HG02973 (cell line): ENCODE data around the gene AZU1.

Experiments
- ATAC-seq: cut with Tn5 transposase; IDR thresholded peaks from one replicate; pipeline ENCODE4 v1.9.1; 2021; ENCODE audit warnings: moderate library complexity; ENCODE audit not compliant: unreplicated experiment

AZU1 gene

DNA sequence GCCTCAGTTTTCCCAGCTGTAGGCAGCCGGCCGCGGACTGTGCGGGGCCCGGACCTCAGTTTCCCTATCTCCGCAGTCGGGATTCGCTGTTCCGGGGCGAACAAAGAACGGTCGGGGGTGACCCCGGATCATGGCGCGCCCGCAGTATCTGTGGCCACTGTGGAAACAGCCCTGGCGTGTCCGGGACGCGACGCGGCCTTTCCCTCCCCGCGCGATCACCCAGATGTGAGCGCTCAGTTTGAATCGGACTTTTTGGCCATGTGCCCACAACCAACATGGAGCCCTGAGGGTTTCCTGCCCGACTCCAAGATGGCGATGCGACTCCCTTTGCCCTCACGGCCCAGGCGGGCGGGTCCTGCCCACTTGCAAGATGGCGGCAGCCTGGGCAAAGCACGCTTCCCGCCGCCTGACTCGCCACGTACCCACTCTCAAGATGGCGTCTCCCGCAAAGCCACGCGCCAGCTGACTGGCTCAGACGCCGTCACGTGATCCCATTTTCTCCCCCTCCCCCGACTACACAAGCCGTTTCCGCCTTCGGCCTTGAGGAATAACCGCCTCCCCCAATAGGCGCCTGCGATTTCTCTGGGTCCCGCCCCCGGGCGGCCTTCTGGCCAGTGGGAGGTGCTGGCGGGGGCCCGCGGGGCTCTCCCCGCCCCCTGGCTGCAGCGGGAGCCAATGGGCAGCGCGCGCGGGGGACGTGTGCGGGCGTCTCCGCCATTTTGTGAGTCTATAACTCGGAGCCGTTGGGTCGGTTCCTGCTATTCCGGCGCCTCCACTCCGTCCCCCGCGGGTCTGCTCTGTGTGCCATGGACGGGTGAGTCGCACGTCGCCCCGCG, 30.7 kb upstream of the AZU1 start, which contains the start of gene PTBP1:
PTBP1 (plus strand) TSS at position 761 of the 836 bp plus-strand sequence; CDS start at position 807, 46 bp downstream.
- peak; percentile 69 for ATAC-seq

GRCh38 chr19:797528-798414, 29.9 kb upstream of the AZU1 start:
- peak; percentile 34 for ATAC-seq

DNA sequence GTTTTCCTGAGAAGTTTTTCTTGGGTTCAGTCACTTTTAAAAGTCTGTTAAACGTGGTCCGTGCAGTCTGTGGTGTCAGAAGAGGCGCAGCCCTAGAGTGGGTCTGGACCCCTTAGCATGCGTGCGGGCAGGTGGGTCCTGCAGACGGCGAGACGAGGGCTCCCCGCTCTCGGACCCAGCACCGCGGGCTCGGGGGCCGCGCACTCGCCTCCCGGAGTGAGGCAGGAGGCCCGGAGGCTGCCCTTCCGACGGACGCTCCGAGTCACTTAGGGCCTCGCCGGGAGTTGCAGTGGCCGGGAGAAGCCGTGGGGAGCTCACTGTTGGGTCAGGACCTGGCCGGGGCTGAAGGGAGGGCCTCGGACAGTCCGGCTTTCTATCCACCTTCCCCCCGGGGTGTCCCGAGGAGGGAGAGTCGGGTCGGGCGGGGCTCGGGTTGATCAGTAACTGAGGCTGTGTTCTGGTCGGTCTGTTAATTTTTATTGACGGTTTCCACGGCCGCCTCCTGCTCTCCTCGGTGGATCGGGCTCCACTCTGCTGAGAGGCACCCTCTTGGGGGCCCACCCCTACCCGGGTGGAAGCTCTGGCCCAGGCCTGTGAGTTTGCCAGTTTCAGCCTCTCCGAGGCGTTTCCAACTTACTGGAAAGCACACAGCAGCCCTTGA, 29.1 kb upstream of the AZU1 start:
- ATAC-seq: no peak

GRCh38 chr19:799076-799881, 28.4 kb upstream of the AZU1 start:
- no peak for ATAC-seq

DNA sequence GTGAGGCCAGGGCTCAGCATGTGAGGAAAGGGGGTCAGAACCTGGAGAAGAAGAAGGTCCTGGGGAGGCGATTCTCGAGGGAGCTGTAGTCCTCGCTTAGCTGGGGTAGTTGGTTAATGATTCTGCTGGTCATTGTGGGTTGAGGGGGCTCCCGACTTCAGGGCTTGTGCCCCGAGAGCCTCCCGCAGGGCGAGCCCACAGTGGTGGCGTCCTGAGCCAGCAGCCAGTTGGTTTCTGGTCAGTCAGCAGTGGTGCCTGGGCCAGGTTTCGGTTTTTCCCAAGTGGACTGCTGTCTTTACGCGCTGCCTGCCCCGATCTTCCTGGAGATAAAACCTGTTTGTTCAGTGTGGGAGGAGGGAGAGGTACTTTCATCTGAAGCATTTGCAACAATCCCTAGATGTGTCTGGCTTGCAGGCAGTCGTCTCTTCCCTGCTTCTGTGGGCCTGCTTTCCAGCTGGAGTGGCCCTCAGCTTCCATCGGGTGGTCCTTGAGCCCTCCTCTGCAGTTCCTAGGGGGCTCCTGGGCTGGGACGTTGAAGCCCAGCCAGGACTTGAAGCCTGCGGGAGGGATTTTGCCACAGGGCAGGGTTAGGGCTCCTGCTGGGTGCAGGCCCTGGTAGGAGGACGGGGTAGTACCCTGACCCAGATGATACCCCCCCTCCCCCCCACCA, 27.1 kb upstream of the AZU1 start:
- ATAC-seq: no peak

GRCh38 chr19:801030-801860, 26.4 kb upstream of the AZU1 start:
- no peak for ATAC-seq

DNA sequence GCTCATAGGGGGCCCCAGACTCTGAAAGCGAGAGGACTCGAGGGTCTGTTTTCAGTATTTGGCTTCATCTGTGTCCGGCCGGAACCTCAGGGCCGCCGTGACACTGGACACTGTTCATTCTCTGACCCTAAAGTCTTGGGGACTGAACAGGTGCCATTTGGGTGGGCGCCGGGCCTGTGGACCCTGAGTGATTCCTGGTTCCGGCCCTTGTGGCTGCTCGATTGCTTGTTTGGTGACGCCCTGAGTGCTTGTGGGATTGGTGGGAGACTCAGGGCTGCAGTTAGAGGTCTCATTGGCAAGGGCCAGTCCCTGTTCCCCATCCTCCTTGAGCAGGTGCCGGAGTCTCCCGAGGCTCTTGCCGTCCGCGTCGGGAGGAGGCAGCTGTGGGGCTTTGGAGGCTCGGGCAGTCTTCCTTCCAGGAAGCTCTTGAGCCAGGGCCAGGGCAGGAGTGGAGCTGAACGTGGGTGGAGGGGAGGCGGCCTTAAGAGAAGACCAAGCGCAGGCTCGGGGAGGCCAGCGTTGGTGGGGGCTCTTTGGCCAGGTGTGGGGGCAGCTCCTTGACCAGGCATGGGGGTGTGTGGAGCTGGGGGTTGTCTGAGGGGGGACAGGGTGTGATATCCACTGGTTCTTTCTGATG, 25.7 kb upstream of the AZU1 start:
- ATAC-seq: no peak

DNA sequence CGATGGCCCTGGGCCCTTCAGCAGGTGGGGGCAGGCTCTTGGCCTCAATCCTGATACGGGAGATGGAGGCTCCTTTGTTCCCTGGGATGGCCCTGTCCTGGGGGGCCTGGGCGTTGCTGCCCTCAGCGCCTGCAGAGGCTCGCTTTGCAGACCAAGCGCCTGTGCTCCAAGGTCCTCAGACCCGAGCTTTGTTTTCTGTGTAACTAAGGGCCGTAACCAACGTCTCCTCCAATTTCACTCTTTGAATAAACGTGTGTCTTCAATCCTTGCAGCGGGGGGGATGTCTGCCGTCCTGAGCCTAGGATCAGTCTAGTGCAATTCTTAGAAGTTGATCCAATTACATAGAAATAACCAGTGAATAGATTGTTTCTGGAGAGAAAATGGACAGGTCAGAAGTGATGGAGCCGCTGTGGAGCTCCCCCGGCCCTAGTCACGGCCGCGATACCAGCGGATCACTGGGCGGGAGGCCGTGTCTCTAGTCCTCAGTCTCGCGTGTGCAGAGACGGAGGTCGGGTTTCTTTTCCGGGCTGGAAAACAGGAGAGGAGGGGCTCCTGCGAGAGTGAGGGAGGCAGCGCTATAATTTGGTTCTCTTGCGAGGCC, 25.0 kb upstream of the AZU1 start:
- no peak for ATAC-seq

DNA sequence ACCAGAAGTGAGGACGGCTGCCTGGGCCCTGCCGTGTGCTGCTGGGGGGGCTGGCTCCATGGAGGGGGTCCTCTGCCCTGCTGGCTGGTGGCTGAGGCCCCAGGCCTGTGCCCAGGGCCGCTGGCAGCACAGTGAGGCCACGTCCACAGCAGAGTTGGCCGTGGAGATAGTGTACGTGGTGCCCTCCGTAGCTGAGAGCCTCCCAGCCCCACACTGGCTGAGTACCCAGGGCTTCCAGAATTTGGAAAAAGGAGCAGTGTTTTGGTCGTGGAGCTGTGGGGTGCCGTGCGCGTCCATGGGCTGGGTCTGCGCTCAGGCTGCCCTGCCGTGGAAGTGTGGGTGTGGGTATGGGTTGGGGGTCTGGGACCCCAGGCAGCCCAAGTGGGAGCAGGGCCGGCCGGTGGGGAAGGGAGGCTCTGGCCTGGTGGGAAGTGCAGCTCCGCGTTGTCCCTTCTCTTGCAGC, 24.5 kb upstream of the AZU1 start:
- no peak for ATAC-seq

DNA sequence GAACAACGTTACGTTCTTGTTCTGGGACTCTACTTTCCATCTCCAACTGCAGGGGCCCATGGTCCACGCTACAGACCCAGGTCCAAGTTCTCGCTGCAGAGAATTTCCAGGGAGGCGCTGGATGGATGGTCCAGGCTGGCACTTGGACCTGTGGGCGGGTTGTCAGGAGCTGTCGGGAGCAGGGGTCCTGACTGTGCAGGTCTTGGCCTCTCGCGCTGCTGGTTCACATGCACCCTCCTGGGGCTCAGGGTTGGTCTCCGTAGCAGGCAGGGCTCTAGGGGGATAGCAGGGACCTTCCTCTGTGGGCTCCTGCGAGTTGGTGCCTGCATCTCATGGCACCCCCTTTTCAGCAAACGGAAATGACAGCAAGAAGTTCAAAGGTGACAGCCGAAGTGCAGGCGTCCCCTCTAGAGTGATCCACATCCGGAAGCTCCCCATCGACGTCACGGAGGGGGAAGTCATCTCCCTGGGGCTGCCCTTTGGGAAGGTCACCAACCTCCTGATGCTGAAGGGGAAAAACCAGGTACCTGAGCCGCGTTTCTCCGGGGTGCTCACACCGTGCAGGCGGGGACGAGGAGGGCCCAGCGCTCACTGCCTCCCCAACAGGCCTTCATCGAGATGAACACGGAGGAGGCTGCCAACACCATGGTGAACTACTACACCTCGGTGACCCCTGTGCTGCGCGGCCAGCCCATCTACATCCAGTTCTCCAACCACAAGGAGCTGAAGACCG, 23.8 kb upstream of the AZU1 start:
- no peak for ATAC-seq

DNA sequence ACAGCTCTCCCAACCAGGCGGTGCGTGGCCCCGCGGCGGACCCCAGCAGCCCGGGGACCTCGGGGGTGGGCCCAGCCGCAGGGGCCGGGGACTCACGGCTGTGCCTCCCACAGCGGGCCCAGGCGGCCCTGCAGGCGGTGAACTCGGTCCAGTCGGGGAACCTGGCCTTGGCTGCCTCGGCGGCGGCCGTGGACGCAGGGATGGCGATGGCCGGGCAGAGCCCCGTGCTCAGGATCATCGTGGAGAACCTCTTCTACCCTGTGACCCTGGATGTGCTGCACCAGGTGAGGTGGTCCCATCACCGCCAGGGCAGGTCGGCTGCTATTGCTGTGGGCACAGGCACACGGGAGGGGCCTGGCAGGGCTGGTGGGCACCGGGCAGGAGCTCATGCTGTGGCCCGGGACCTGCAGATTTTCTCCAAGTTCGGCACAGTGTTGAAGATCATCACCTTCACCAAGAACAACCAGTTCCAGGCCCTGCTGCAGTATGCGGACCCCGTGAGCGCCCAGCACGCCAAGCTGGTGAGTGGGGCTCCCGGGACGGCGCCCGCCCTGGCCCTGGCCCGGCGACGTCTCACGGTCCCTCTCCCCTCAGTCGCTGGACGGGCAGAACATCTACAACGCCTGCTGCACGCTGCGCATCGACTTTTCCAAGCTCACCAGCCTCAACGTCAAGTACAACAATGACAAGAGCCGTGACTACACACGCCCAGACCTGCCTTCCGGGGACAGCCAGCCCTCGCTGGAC, 23.0 kb upstream of the AZU1 start:
- no peak for ATAC-seq

GRCh38 chr19:805166-805551, 22.5 kb upstream of the AZU1 start:
- ATAC-seq: no peak

DNA sequence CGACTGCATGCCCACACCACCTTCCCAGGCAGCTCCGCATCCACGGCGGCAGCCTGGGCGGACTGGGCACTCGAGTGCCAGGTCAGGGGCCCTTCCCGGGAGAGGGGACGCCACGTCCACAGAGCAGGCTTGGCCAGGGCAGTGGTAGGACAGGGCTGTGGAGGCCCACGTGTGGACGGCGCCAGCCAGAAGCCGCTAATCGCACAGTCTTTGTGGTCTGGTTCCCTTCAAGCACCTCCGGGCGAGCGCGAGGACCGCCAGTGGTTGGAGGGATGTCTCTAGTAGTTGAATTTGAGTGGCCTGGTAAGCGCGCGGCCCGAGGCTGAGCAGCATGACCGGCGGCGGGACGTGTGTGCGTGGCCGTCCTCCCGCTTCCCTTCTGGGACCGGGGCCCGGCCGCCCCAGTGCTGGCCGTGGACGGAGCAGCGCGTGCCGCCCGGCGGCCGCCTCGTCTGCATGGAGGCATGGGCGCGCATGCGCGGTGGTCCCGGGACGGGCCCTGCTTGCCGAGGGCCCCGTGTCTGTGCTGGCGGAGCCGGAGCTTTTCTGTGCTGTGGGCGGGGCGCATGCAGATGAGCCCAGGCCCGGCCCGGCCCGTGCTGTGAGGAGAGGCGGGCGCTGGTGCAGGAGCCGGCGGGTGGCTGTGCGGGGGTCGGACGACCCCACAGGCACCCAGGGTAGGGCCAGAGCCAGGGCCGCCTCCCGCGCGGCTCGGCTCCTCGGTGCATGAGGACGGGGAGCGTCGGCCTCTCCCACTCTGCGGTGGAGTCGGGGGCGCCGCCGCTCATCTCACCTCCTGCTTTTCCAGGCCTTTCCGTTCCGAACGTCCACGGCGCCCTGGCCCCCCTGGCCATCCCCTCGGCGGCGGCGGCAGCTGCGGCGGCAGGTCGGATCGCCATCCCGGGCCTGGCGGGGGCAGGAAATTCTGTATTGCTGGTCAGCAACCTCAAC, 21.8 kb upstream of the AZU1 start:
- ATAC-seq: no peak

DNA sequence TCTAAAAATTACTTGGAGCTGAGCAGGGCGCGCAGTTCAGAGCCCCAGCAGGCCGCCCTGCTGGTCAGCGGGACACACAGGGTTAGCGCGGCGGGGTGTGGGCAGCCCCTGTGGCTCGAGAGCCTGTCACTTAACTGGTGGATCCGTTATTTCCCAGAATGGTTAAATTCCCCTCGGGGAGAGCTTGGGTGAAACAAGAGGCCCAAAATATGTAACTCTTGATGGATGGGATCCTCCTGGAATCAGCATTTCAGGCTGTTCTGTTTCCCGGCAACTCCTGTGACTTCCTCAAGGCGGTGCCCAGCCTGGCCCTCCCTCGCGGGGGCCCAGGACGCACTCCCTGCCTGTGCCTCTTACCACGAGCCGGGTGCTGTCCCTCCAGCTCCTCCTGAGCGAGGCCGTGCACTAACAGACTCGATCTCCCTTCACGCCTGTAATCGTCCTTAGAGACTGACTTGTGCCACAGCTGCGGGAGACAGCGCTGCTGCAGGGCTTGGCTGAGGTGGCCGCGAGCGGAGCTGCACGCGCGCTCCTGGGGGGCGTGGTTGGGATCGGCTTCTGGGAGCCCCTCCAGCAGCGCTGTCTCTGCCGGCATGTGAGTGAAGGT, 20.7 kb upstream of the AZU1 start:
- ATAC-seq: no peak
